Stomach (tissue), 19 donors: ENCODE results near the gene TNFRSF21. TPM values are rescaled to one million over a fixed set of nuclear protein-coding genes. Genes with fewer than 3 reads are reported as not detected.

ENCODE experiments used
- DNase-seq, 2 donors: peaks; one replicate each; pipeline versions ENCODE4 v3.0.0 to v3.0.0-alpha.2; 2013 to 2019
- H3K27ac ChIP-seq, 5 donors: fragments of 200-600 bp in 4 of 5; sonication (generic) in 4 of 5; one replicate each; pipeline ENCODE4 v1.5.1; 2013 to 2019; ENCODE audit warnings: mild to moderate bottlenecking in 1 of 5, moderate library complexity in 1 of 5
- H3K27me3 ChIP-seq, 3 donors: fragments of 200-600 bp; sonication (generic); one replicate each; pipeline ENCODE4 v1.5.1; 2017 to 2019; ENCODE audit warnings: mixed run types in 1 of 3
- H3K36me3 ChIP-seq, 4 donors: fragments of 200-600 bp; sonication (generic); 1 replicate in 3 of 4; 2 replicates in 1 of 4; pipeline ENCODE4 v1.5.1; 2016 to 2019
- H3K4me1 ChIP-seq, 4 donors: fragments of 200-600 bp; sonication (generic); one replicate each; pipeline ENCODE4 v1.5.1; 2016 to 2019
- H3K4me3 ChIP-seq, 4 donors: fragments of 200-600 bp; sonication (generic) in 3 of 4; one replicate each; pipeline ENCODE4 v1.5.1; 2016 to 2019; ENCODE audit warnings: mild to moderate bottlenecking in 1 of 4
- H3K9me3 ChIP-seq, 4 donors: fragments of 200-600 bp; sonication (generic); one replicate each; pipeline ENCODE4 v1.5.1; 2016 to 2019
- CTCF ChIP-seq, 7 experiments: fragments of 450-650 bp in 4 of 7; fragments of 200-600 bp in 3 of 7; sonication (generic) in 3 of 7; IDR thresholded peaks; one replicate each; pipeline ENCODE4 v1.5.1; 2016 to 2019; ENCODE audit warnings: antibody characterized with exemption in 7 of 7, control low read depth in 2 of 7, mild to moderate bottlenecking in 1 of 7
- EP300 ChIP-seq: sonication (generic); formaldehyde crosslinking; IDR thresholded peaks from one replicate; pipeline ENCODE4 v1.6.1; 2017; ENCODE audit warnings: antibody characterized with exemption
- POLR2A ChIP-seq, 4 donors: fragments of 450-650 bp; IDR thresholded peaks; one replicate each; pipeline ENCODE4 v1.6.1; 2016; ENCODE audit warnings: antibody characterized with exemption in 4 of 4, control low read depth in 2 of 4, mild to moderate bottlenecking in 1 of 4, moderate library complexity in 1 of 4
- POLR2AphosphoS5 ChIP-seq, 3 donors: sonication (generic); formaldehyde crosslinking; IDR thresholded peaks; one replicate each; pipeline ENCODE4 v1.6.1; 2016; ENCODE audit warnings: antibody characterized with exemption in 3 of 3
- WGBS, 5 donors: extraction: QIAGEN DNeasy Blood & Tissue Kit in 3 of 5; methylation state at CpG; one replicate each; pipeline versions ENCODE4 v1.1.5 to v1.1.7; 2013 to 2018; 5-methylcytosine and 5-hydroxymethylcytosine counted together
- intact Hi-C: fragments of 100-400 bp; cut with DNase I; formaldehyde crosslinking; loops from one replicate; pipeline ENCODE4 v1.15.1; 2023; ENCODE audit warnings: low total_unique reads
- long read RNA-seq, 10 donors: transcript quantifications; one replicate each; lab custom pipeline, GENCODE V29; 2026
- polyA plus RNA-seq, 3 donors: library from polyadenylated mRNA; stranded (reverse); fragments of 200-250 nt; gene quantifications; one replicate each; pipeline ENCODE4 v1.2.3, GENCODE V29; 2013
- total RNA-seq, 5 donors: library from RNA; depleted of rRNA; stranded (reverse); fragments of >200 nt; gene quantifications; one replicate each; pipeline versions ENCODE4 v1.1.0 to v1.2.3, GENCODE V29; 2014 to 2016
- donor health status: healthy with polysubstance abuse.
- donor health status: Bipolar disorder and iron deficiency.
- donor health status: healthy.

TNFRSF21 gene
- total RNA-seq: 100 to 1,000 TPM in 1 of 5 donors, 10 to 100 TPM in 4; 33.8 to 112 (median 56.7) TPM
- polyA plus RNA-seq: 10 to 100 TPM; 24.7 to 32.6 (median 26.7) TPM
- long read RNA-seq, donor 1, partial matches to known transcripts: 10 of 13 reads
- long read RNA-seq, donor 1, other reads (novel, unspliced or antisense): 0 of 13 reads
- long read RNA-seq, donor 2, partial matches to known transcripts: 9 of 13 reads
- long read RNA-seq, donor 2, other reads (novel, unspliced or antisense): 0 of 13 reads
- long read RNA-seq, donor 3, transcript TNFRSF21-201 (6 exons, 3,595 nt): major isoform, 5 of 5 reads
- long read RNA-seq, donor 3, partial matches to known transcripts: 0 of 5 reads
- long read RNA-seq, donor 3, other reads (novel, unspliced or antisense): 0 of 5 reads
- long read RNA-seq, donor 4, partial matches to known transcripts: 0 of 1 reads
- long read RNA-seq, donor 4, other reads (novel, unspliced or antisense): 0 of 1 reads
- long read RNA-seq, donor 5, transcript TNFRSF21-201 (6 exons, 3,595 nt): major isoform, 6 of 12 reads
- long read RNA-seq, donor 5, partial matches to known transcripts: 6 of 12 reads
- long read RNA-seq, donor 5, other reads (novel, unspliced or antisense): 0 of 12 reads
- long read RNA-seq, donor 6, transcript TNFRSF21-201 (6 exons, 3,595 nt): major isoform, 14 of 53 reads
- long read RNA-seq, donor 6, partial matches to known transcripts: 39 of 53 reads
- long read RNA-seq, donor 6, other reads (novel, unspliced or antisense): 0 of 53 reads
- long read RNA-seq, donor 7, transcript TNFRSF21-201 (6 exons, 3,595 nt): major isoform, 6 of 24 reads
- long read RNA-seq, donor 7, partial matches to known transcripts: 18 of 24 reads
- long read RNA-seq, donor 7, other reads (novel, unspliced or antisense): 0 of 24 reads
- long read RNA-seq, donor 8, transcript TNFRSF21-201 (6 exons, 3,595 nt): major isoform, 5 of 5 reads
- long read RNA-seq, donor 8, partial matches to known transcripts: 0 of 5 reads
- long read RNA-seq, donor 8, other reads (novel, unspliced or antisense): 0 of 5 reads
- long read RNA-seq, donor 9, partial matches to known transcripts: 0 of 2 reads
- long read RNA-seq, donor 9, other reads (novel, unspliced or antisense): 0 of 2 reads
- long read RNA-seq, donor 10, partial matches to known transcripts: 0 of 4 reads
- long read RNA-seq, donor 10, other reads (novel, unspliced or antisense): 0 of 4 reads

- no peaks in the 10 kb centered on the region for H3K36me3 ChIP-seq
- peak within 1 kb of the TSS; percentile 91 to 95 (median 93) for H3K27ac ChIP-seq
- H3K4me1 ChIP-seq: peaks cover 0 to 47% (median 31%) of the 10 kb centered on the region in 4 donors
- DNase-seq: peak; percentile 94 to 98
- 0 to 1% (median 1%) methylated on average over 41 to 86 of the region's 86 CpGs for WGBS, 5 donors
- H3K27me3 ChIP-seq: peaks cover 0 to 17% (median 0%) of the 10 kb centered on the region in 3 donors
- intact Hi-C loops: loop anchor here (5.0 kb wide), 1 partner anchor 212 kb away; no protein-coding TSS in a partner anchor
- no peaks in the 10 kb centered on the region for H3K9me3 ChIP-seq
- H3K4me3 ChIP-seq: peak within 1 kb of the TSS; percentile 84 to 93 (median 88)
- TF ChIP-seq POLR2AphosphoS5 (IDR thresholded peaks at IDR 0.05) (peak; percentile 75 to 97 (median 96)), POLR2A (IDR thresholded peaks at IDR 0.05) (peak in 2 of 4 donors; percentile 87 to 93), CTCF (IDR thresholded peaks at IDR 0.05) (peak in 6 of 7 experiments; percentile 57 to 99 (median 97)), EP300 (no peak)
These were observed at the start of gene TNFRSF21 for GRCh38 chr6:47309291-47310130. TSS of gene TNFRSF21 (minus strand) at chr6:47309905. CDS start at chr6:47309511, 394 bp downstream.

- no peak overlapping the region for H3K27ac ChIP-seq
- no peak for DNase-seq
- intact Hi-C loops: no loop called here
- no peaks in the 10 kb centered on the region for H3K27me3 ChIP-seq
- no peaks in the 10 kb centered on the region for H3K36me3 ChIP-seq
- no peak for TF ChIP-seq POLR2AphosphoS5 (IDR thresholded peaks at IDR 0.05)
- no peak for TF ChIP-seq CTCF (IDR thresholded peaks at IDR 0.05)
- no peak for TF ChIP-seq POLR2A (IDR thresholded peaks at IDR 0.05)
- no peak for TF ChIP-seq EP300
- H3K4me1 ChIP-seq: no peaks in the 10 kb centered on the region
- no peaks in the 10 kb centered on the region for H3K9me3 ChIP-seq
- no peak overlapping the region for H3K4me3 ChIP-seq
- 70 to 76% (median 75%) methylated on average over 6 of the region's 6 CpGs for WGBS, 5 donors
These were observed 48.9 kb upstream of the TNFRSF21 start for GRCh38 chr6:47358440-47359225.

- no peak for DNase-seq
- no peaks in the 10 kb centered on the region for H3K27me3 ChIP-seq
- H3K4me1 ChIP-seq: no peaks in the 10 kb centered on the region
- TF ChIP-seq EP300 (no peak), POLR2AphosphoS5 (IDR thresholded peaks at IDR 0.05) (no peak), CTCF (IDR thresholded peaks at IDR 0.05) (no peak), POLR2A (IDR thresholded peaks at IDR 0.05) (no peak)
- intact Hi-C loops: no loop called here
- 76 to 93% (median 79%) methylated on average over 2 of the region's 2 CpGs for WGBS, 5 donors
- no peaks in the 10 kb centered on the region for H3K36me3 ChIP-seq
- H3K9me3 ChIP-seq: no peaks in the 10 kb centered on the region
- H3K27ac ChIP-seq: no peak overlapping the region
- no peak overlapping the region for H3K4me3 ChIP-seq
These were observed 48.1 kb upstream of the TNFRSF21 start for GRCh38 chr6:47357827-47358226.
